ENCODE measurements around the gene PMEPA1. TPM values are rescaled to one million over a fixed set of nuclear protein-coding genes. Genes with fewer than 3 reads are reported as not detected.

PMEPA1 gene
- total RNA-seq, 2 experiments from 2014 or later: 15.7 to 18.0 TPM

DNA sequence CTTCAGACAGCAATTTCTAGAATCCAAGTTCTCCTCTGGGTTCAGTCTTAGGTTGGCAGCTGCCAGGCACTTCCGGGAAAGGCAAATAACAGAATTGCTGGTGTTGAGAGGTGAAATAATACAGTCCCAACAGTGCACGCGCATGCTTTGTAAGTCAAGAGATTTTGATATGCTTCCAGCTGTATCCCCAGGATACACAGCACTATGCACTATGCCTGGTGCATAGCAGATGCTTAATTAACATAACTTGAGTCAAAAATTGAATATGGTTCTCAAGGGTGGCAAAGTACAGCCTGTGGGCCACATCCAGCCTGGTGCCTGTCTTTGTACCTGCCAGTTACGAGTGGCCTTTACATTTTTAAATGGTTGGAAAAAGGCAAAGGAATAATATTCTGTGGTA lies 18.9 kb upstream of the PMEPA1 start:
- H3K4me3 Mint-ChIP-seq: no peak overlapping the region
- H3K4me1 ChIP-seq (ENCODE audit: insufficient read depth, low read length): no peaks in the 10 kb centered on the region
- DNase-seq (no peak), ATAC-seq (ENCODE audit: poor library complexity) (no peak)
- POLR2A ChIA-PET: no interaction called here
- peaks cover 31% of the 10 kb centered on the region for H3K27me3 Mint-ChIP-seq
- no peak overlapping the region for H3K4me3 ChIP-seq (ENCODE audit: low read length)
- H3K9me3 ChIP-seq (ENCODE audit: control insufficient read depth in 1 of 2, insufficient read depth in 1 of 2, low read length in 2 of 2): no peaks in the 10 kb centered on the region
- H3K4me1 Mint-ChIP-seq (ENCODE audit: low read depth): no peaks in the 10 kb centered on the region
- no peak overlapping the region for H3K27ac ChIP-seq (ENCODE audit: low read depth in 1 of 2, low read length in 2 of 2)
- CTCF ChIA-PET: interaction anchor here (0.6 to 1.4 kb wide), 2 partner anchors 106 to 261 kb away, joined by 3 read pairs; no protein-coding TSS in a partner anchor
- H3K27me3 ChIP-seq (ENCODE audit: control insufficient read depth in 1 of 2, insufficient read depth in 2 of 2, low read length in 2 of 2): no peaks in the 10 kb centered on the region
- no peak overlapping the region for H3K27ac Mint-ChIP-seq
- intact Hi-C loops (cut with DNase I, micrococcal nuclease): no loop called here
- TF ChIP-seq, protein P1, sequence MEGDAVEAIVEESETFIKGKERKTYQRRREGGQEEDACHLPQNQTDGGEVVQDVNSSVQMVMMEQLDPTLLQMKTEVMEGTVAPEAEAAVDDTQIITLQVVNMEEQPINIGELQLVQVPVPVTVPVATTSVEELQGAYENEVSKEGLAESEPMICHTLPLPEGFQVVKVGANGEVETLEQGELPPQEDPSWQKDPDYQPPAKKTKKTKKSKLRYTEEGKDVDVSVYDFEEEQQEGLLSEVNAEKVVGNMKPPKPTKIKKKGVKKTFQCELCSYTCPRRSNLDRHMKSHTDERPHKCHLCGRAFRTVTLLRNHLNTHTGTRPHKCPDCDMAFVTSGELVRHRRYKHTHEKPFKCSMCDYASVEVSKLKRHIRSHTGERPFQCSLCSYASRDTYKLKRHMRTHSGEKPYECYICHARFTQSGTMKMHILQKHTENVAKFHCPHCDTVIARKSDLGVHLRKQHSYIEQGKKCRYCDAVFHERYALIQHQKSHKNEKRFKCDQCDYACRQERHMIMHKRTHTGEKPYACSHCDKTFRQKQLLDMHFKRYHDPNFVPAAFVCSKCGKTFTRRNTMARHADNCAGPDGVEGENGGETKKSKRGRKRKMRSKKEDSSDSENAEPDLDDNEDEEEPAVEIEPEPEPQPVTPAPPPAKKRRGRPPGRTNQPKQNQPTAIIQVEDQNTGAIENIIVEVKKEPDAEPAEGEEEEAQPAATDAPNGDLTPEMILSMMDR (IDR thresholded peaks at IDR 0.05): no peak
- H3K36me3 Mint-ChIP-seq (ENCODE audit: low read depth): no peaks in the 10 kb centered on the region
- no peaks in the 10 kb centered on the region for H3K36me3 ChIP-seq (ENCODE audit: insufficient read depth, low read length)
- H3K9me3 Mint-ChIP-seq: no peaks in the 10 kb centered on the region

DNA sequence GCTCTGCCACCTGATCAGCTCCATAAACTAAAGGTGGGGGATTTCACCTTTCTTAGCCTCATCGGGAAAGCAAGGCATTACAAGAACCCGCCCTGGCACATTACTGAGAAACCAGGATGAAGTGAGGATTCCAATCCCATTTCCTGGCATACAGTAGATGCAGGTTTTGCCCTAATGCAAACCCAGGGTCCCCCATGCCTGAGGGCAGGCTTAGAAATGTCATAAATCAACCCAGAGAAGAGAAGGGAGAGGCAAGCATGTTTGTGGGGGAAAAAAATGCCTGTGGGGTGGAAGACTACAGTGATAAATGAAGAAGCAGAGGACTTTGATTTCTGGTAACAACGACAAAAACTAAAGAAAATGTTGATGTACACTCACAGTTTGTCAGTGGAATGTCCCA lies 18.0 kb upstream of the PMEPA1 start:
- H3K27me3 ChIP-seq (ENCODE audit: control insufficient read depth in 1 of 2, insufficient read depth in 2 of 2, low read length in 2 of 2): no peaks in the 10 kb centered on the region
- no peak overlapping the region for H3K4me3 ChIP-seq (ENCODE audit: low read length)
- Mint-ChIP-seq H3K27me3 (peaks cover 31% of the 10 kb centered on the region), H3K4me1 (ENCODE audit: low read depth) (no peaks in the 10 kb centered on the region), H3K4me3 (no peak overlapping the region), H3K27ac (no peak overlapping the region), H3K9me3 (no peaks in the 10 kb centered on the region), H3K36me3 (ENCODE audit: low read depth) (no peaks in the 10 kb centered on the region)
- TF ChIP-seq, protein P1 (IDR thresholded peaks at IDR 0.05): no peak
- CTCF ChIA-PET: interaction anchor here (1.4 kb wide), 1 partner anchor 105 kb away, joined by 3 read pairs; no protein-coding TSS in a partner anchor
- intact Hi-C loops (cut with DNase I, micrococcal nuclease): no loop called here
- POLR2A ChIA-PET: no interaction called here
- H3K9me3 ChIP-seq (ENCODE audit: control insufficient read depth in 1 of 2, insufficient read depth in 1 of 2, low read length in 2 of 2): no peaks in the 10 kb centered on the region
- H3K4me1 ChIP-seq (ENCODE audit: insufficient read depth, low read length): no peaks in the 10 kb centered on the region
- no peak for DNase-seq
- H3K36me3 ChIP-seq (ENCODE audit: insufficient read depth, low read length): no peaks in the 10 kb centered on the region
- no peak for ATAC-seq (ENCODE audit: poor library complexity)
- no peak overlapping the region for H3K27ac ChIP-seq (ENCODE audit: low read depth in 1 of 2, low read length in 2 of 2)

DNA sequence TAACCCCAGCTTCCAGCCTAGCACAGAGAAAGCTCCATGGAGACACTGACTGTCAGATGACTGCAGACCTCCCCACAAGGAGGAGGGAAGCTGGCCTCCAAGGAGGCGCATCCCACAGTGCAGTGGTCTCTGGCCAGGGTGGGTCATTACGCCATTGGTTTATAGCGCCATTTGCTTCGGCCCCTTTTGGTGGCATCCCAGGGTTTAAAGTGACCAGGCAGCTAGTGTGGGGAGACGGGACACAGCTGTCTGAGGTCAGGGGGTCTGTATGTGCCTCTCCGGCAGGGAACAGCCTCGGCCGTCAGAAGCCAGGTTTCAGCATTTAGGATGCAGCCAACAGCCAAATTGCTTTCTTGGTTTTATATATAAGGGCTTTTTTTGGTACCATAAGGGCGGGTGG lies 15.8 kb upstream of the PMEPA1 start:
- TF ChIP-seq, protein P1 (IDR thresholded peaks at IDR 0.05): no peak
- no peaks in the 10 kb centered on the region for H3K9me3 ChIP-seq (ENCODE audit: control insufficient read depth in 1 of 2, insufficient read depth in 1 of 2, low read length in 2 of 2)
- H3K27me3 ChIP-seq (ENCODE audit: control insufficient read depth in 1 of 2, insufficient read depth in 2 of 2, low read length in 2 of 2): peaks cover 0 to 2% of the 10 kb centered on the region in 2 experiments
- H3K27me3 Mint-ChIP-seq: peaks cover 31% of the 10 kb centered on the region
- POLR2A ChIA-PET: interaction anchor here (0.6 kb wide), 1 partner anchor 586 kb away, joined by 3 read pairs; no protein-coding TSS in a partner anchor
- no peak overlapping the region for H3K4me3 ChIP-seq (ENCODE audit: low read length)
- H3K4me1 Mint-ChIP-seq (ENCODE audit: low read depth): no peaks in the 10 kb centered on the region
- H3K4me1 ChIP-seq (ENCODE audit: insufficient read depth, low read length): no peaks in the 10 kb centered on the region
- H3K27ac ChIP-seq (ENCODE audit: low read depth in 1 of 2, low read length in 2 of 2): no peak overlapping the region
- H3K4me3 Mint-ChIP-seq: no peak overlapping the region
- ATAC-seq (ENCODE audit: poor library complexity) (no peak), DNase-seq (no peak)
- no peaks in the 10 kb centered on the region for H3K36me3 Mint-ChIP-seq (ENCODE audit: low read depth)
- H3K36me3 ChIP-seq (ENCODE audit: insufficient read depth, low read length): no peaks in the 10 kb centered on the region
- no peaks in the 10 kb centered on the region for H3K9me3 Mint-ChIP-seq
- CTCF ChIA-PET: no interaction called here
- intact Hi-C loops (cut with DNase I, micrococcal nuclease): no loop called here
- no peak overlapping the region for H3K27ac Mint-ChIP-seq

Data from CD4-positive, alpha-beta T cell (primary cell).